ENCODE measurements around the gene UGCG.

GRCh38 chr9:111939322-111939721 lies 42.7 kb downstream of the UGCG start:
- no peak for TF ChIP-seq CTCF (conservative IDR thresholded peaks at IDR 0.05 in 1 of 2, IDR thresholded peaks at IDR 0.05 in 1 of 2; ENCODE audit: low read depth in 1 of 2, low read length in 2 of 2)
- TF ChIP-seq EZH2 (IDR thresholded peaks at IDR 0.05; ENCODE audit: low read length, missing control alignments): no peak

Measured in fibroblast of lung (primary cell).